ENCODE data around the gene LIN54.
"Not testable (repeated sequence)": the region's sequence is repeated elsewhere in the genome, so short reads cannot be mapped to it uniquely, and the experiment has no call there.

Gene LIN54

DNA sequence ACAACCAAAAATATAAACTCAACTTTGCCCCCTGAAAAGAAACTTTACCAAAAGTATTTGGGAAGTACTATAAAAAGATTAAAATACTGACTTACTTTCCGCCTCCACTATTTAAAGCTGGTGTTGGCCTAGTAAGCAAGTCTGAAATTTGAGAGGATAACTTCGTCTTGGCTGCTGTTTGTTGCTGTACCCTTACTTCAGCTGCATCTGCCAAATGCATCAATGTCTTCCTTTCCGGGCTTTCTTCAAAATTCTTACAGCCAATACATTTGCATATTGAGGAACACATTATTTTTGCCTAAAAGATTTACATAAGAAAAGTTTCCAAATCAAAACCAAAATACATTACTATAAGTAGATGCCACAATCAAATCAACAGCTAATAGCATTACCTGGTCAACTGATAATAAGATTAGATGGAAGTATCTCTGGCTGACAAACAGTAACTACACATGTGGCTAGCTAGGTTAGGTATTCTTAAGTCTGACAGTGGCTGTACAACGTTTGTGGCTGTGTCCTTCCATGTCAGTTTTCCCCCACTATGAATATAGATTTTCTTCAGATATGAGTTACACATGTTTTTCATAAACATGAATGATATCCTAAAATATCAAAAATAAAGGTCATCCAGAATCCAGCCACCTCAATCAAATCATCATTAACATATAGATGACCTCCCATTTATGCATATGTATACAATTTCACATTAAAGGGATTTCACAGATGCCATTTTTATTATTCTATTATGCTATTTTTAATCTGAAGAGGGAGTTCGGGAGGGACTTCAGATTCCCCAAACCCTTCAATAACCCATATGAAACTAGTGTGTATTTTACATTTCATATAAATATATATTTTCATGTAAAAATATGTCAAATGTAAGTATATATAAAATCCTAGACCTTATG, 79.5 kb downstream of the LIN54 start:
- no peak for DNase-seq

DNA sequence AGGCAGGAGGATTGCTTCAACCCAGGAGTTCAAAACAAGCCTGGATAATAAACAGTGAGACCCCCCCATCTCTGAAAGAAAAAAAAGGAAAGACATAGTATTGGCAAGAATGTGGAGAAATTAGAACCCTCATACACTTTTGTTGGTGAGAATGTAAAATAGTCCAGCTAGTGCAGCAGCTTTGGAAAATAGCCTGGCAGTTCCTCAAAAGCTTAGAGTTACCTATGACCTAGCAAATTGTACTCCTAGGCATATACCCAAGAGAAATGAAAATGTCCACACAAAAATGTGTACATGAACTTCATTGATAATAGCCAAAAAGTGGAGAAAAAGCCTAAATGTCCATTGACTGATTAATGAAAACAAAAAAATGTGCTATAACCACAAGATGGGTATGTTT, 88.8 kb downstream of the LIN54 start:
- no peak for DNase-seq

DNA sequence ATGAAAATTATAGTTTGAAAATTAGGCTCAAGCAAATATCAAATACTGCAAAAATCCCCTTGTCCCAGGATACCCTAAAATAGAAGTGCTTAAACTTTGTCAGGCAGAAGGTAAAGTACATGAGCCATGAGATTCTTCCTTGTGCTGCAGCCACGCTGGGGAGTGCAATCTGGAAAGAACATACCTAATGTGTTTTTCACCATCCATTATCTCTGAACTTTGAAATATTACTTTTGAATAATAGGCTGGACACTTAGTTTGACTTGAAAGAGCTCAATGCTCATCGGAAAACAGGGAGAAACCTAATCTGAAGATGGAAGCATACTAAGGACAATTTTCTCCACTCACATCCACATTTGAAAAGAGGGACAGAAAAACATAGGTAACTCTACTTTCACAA, 91.2 kb downstream of the LIN54 start:
- no peak for DNase-seq

DNA sequence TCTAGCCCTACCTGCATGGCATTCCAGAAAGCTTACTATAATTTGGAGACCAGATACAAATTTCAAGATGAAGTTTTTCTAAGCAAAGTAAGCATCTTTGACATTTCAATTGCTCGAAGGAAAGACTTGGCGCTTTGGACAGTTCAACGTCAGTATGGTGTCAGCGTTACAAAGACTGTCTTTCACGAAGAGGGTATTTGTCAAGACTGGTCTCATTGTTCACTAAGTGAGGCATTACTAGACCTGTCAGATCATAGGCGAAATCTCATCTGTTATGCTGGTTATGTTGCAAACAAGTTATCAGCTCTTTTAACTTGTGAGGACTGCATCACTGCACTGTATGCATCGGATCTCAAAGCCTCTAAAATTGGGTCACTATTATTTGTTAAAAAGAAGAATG, 92.5 kb downstream of the LIN54 start:
- no peak for DNase-seq

DNA sequence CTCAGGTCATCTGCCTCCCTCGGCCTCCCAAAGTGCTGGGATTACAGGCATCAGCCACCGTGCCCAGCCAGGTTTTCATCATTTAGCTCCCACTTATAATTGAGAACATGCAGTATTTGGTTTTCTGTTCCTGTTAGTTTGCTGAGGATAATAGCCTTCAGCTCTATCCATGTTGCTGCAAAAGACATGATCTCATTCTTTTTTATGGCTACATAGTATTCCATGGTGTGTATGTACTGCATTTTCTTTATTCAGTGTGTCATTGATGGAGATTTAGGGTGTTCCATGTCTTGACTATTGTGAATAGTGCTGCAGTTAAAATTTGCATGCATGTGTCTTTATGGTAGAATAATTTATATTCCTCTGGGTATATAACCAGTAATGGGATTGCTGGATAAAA, 96.7 kb downstream of the LIN54 start:
- not testable (repeated sequence) for DNase-seq

DNA sequence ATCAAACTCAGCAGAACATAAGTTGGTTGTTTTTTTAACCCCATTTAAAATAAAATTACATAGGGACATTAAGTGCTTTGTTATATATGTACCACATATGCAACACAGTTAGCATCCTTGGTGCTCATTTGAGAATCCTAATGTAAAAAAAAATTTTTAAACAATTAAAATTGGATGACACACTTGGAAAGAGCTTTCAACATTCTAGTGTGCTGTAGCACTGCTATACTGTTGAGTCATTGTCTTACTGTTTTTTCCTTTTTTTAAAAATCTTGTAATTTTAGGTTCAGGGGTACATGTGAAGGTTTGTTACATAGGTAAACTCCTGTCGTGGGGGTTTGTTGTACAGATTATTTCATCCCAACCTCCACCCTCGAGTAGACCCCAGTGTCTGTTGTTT, 97.3 kb downstream of the LIN54 start:
- DNase-seq, result no peak

DNA sequence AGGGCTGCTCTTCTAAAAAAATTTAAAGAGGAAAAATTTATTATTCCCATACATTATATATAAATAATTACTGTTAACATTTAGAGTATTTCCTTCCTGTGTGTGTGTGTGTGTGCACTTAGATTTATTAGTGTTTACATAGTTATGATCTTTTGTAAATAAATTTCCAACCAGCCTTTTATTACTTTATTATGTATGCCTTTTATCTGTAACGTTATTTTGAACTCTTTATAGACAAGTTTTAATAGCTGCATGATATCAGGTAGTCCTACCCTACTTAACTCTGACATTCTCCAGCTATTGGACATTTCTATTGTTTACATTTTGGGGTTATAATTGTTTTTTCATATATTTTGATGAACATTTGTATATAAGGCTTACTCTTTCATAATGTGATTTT, 101.3 kb downstream of the LIN54 start:
- no peak for DNase-seq

DNA sequence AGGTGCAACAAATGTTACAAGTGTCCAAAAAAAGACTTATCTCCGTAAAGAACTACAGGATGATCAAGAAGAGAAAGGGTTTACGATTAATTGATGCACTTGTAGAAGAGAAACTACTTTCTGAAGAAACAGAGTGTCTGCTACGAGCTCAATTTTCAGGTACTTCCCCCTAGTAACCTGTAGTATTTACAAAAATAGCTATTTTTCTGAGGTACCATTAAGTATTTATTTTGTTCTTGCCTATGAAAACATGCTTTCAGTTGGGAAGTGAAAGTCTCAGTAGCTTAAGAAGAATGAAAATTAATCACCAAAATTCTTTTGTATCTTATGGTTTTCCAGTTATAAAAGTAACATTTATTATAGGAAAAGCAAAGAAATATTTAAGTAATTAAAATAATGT, 104.2 kb downstream of the LIN54 start:
- DNase-seq, result no peak

DNA sequence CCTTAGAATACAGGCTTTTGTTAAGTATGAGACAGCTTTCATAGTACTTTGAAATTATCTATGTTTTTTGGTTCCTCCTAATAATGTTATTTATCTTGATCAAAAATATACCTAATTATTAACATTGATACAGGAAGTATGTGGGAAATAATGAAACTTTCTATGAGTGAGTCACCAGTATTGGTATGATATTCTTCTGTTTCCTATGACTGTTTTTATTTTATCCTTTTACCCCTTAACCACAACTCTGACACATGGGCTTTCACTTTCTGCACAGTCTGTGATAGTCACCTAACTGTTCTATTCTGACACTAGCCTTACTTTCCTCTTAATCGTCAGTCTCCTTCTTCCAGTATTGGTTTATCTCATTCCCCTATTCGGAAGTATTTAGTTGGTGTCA, 105.4 kb downstream of the LIN54 start:
- DNase-seq, result no peak

DNA sequence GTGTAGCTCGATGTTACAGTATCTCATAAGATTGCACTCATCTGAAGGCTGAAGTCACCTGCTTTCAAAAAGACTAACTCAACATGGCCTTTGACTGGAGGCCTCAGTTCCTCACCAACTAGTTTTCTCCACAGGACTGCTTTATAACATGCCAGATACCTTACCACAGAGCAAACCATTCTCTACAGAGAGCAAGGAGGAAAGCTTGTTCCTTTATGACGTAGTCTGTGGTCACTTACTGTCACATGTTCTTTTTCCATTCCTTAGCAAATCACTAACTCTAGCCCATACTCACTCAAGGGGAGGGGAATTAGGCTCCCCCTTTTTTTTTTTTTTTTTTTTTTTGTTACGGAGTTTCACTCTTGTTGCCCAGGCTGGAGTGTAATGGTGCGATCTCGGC, 106.9 kb downstream of the LIN54 start:
- DNase-seq, result no peak

DNA sequence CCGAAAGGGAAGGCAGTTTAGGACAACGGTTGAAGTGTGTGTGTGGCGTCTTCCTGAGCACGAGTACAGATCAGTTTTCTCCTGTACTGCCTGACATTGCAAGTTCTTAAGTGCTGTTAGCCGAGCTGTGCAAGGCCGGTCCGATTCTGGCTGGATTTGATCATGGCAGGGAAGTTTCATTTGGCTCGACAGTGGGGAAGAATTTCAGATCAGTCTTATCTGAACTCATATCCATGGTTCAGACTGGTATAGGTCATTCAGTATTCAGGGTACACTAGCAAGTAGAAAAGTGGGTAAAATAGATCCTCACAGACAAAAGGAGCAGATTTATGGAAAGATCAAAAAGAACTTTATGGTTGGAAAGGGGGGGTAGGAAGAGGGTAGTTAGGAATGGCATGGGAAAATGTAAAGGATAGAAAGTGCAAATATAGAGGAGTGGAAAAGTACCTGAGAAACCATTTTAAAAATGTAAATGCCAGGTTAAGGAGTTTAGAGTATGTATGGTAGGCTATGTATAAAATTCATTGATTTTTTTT, 109.4 kb downstream of the LIN54 start:
- DNase-seq, result no peak

DNA sequence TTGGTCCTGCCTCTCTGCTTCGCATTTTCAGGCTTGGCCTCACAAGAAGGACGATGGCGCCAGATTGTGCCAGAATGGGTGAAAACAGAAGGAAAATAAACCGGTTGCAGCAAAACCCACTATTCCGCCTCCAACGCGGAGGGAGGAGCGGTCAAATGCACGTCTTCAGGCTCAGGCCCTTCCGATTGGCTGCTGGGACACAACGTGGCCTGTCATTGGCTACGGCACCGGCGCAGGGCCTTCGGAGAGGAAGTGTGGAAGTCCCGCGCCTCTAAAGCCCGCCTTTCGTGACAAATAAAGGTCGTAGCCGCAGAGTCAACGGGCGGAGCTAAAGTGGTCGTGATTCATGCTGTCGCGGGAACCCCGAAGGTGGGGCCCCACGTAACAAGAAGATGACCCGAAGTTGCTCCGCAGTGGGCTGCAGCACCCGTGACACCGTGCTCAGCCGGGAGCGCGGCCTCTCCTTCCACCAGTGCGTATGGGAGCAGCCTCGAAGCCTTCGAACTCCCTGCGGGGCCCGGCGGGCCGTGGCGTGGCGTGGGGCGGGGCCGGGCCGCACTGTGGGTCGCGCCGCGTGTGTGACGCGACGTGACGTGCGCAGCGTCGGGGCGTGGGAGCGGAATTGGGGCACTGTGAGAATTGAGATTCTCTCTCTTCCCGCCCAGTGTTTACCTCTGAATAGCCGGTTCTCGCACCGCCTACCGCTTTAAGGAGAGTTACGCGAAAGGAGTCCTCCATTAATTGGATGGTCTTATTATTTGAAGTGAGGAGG, 110.0 kb downstream of the LIN54 start, which contains the start of gene THAP9:
Gene THAP9, plus strand, starts transcription at position 325 of the 772 bp plus-strand sequence. Its CDS starts 68 bp downstream, at position 393.
- DNase-seq, result peak; percentile 99

DNA sequence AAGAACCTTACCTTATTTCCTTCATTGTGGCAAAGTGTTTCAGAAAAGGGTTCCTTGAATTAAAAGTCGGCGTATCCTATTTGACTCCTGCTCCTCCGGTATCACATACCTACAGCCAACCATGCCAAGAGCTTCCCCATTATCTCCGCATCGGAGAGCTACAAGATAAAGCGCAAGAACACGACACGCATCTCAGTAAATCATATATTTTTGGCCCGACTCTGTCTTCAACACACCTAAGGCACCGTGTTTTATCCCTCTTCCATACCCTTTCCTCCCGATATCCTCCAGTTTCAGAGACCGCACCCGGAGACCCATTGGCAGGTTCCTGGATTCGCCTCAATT, 110.6 kb downstream of the LIN54 start:
- no peak for DNase-seq

DNA sequence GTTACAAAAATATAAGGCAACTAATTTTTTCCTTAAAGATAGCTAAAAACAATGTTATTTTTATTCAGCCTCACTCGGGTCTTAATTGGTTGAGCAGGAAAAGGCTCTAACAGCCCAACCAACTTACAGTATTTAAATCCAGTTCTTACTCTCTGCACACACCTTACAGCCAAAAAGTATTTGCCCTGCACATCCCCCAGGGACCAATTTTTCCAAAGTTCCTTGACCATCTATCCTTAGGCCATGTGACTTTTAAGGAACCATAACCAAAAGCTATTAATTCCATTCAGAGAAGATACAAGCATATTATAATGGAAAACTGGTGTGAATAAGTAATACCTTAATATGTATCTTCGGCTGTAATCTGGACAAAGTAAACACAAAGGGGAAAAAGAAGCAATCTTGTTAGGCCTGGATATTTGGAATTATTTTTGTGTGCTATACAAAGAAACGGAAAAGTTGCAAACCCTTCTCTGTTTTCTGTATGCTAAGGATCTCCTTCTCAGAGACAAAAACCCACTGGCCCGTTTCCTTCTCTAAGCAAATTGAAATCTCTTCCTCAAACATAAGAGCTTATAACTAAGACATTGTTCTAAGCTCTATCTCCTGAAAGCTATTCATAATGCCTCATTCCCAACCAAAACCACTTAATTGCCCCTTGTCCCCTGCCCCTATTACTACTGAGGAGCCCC, 111.1 kb downstream of the LIN54 start:
- DNase-seq, result no peak

DNA sequence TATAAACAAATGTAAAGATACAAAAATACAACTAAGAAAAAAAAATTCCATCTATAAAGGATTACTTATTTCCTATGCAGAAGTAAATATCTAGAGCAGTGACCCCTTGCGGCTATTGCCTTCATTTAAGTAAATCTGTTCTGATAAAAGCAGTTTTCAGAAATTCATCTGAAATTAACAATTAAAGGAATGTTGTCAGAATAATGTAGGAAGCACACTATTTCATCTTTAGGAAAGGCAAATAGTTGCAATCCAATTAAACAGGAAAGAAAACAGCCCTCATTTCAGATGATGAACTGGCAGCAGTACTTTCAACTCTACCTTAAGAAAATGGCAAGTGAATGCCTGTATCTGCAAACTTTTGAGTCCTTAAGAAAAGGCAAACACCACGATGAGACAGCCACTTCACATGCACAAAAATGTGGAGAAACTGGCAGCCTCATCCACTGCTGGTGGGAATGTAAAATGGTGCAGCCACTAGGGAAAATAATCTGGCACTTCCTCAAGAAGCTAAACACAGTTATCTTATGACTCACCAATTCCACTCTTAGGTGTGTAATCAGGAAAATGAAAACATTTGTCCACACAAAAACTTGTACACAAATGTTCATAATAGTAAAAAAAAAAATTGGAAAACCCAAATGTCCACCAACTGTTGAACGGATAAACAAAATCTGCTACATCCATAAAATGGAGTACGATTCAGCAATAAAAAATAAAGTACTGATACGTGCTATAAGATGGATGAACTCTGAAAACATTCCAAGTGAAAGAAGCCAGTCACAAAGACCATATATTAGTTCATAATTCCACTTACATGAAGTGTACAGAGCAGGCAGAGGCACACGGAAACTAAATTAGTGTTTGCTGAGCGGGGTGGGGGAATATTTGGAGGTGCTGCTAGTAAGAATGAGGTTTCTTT, 112.0 kb downstream of the LIN54 start:
- no peak for DNase-seq

DNA sequence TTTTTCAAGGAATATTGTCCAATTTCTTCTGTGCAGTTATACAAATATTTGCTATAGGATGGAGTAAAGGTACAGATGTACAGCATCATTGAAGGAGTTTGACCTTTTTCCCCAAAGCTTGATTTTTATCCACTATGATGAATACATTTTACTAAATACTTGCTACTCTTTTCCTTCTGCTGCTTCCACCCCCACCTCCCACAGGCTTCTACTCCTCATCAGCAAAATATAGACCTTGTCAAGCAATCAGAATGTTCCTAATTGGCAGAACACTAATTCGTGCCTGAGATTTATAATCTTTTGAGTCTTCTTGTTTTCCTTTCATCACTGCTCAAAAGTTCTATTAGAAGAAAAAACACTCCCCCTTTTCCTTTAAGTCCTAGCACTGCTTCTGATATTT, 113.9 kb downstream of the LIN54 start:
- no peak for DNase-seq

DNA sequence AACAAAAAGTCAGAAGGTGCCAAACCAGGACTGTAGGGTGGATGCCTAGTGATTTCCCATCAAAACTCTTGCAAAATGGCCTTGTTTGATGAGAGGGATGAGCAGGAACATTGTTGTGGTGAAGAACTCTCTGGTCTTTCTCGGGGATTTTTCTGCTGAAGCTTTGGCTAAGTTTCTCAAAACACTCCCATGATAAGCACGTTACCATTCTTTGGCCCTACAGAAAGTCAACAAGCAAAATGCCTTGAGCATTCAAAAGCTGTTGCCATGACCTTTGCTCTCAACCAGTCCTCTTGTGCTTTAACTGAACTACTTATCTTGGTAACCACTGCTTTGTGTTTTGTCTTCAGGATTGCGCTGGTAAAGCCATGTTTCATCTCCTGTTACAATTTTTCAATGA, 116.7 kb downstream of the LIN54 start:
- no peak for DNase-seq

DNA sequence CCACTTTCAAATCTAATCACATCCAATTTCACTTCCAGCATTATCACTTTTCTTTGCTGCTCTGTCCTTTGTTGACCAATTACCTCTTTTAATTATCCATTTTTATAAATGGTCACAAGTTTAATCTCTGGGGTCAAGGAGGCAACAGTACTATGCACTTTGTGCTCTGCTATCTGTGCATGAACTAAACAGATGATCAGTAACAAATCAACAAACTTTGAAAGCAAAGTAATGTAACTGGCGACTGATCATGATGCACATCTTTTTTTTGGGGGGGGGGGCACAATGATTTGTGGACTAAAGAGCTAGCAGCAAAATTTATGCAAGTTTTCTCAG, 118.2 kb downstream of the LIN54 start:
- DNase-seq, result no peak

DNA sequence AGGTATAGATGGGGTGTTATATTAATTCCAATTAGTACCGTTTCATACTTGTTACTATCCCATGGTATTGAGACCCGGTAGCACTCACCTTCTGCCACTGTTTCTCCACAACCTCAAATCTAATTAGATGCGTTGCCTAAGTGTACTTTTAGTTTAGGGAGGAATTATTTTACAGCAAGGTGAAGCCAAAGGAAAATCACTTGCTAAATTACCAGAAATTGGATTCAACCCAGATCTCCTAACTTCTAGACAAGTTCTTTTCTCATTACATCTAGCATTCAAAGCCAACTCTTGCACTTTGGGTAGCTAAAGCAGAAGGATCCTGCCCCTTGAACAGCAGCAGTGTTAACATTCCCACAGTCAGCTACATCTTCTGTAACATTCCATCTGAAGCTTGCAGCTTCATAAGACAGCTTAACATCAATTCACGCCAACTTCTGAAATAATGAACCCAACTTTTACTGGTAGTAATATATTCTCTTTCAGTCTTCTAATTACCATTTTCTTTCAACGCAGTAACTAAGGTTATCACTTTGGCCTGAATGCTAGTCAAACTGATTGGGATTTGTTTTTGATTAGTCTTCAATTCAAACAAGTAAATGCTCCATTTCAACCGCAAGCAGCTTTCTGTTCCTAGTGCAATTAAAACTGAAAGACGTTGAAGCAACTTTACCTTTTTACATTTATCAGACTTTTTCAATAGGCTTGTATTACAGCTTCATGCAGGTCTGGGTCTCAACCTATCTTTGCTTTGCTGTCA, 118.7 kb downstream of the LIN54 start:
- no peak for DNase-seq

DNA sequence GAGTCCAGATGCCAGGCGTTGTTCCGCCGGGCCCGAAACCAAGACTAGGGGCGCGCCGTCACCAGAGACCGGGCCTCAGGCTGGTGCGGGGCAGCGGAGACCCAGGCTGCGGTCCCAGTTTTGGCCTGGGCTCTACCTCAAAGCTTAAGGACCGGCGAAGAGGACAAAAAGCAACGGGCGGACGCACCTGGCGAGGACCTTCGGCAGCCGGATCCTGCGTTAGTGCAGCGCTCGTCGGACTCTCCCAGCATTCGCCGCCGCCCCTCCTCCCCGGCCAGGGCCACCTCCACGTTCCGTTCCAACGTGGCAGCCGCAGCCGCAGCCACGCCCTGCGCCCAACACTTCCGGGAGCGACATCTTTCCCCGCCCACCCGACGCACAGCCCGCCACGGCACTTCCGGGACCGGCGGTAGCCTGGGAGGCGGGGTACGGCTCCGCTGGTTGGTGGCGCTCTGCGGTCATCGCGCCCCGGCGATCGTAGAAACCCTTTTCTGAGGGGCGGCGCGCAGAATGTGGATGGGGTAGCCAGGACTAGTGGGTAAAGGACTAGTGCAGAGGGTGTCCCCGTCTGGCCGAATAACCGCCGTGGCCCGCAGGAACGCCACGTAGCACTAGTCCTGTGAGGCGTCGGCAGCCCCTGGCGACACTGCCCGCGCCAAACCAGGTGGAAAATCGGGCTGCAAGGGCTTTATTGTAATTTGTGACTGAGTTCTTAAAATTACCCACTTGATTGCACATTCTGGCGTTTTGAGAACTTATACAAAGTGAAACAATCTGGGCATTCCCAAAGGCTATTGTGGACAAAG, 119.5 kb downstream of the LIN54 start, which contains the start of gene SEC31A:
Gene SEC31A, minus strand, starts transcription at position 253 of the 806 bp plus-strand sequence. CDS start 9,217 bp downstream, outside the sequence.
- DNase-seq, result peak; percentile 98

DNA sequence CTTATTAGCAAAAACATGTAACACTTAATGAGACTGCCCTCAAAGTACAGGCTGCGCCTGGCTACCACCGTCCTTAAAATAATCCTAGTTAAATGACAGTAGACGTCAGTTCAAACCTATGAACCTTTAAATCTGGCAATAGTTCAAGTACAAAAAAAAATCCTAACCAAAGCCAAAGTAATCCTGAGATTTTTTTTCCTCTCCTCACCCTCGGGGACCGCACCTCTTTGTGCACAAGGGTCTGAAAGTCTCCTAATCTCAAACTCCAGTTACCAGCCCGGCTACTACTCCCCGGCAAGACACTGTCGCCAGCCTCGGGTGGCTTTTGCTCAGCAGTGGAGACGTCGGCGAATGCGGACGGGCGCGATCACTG, 120.1 kb downstream of the LIN54 start:
- DNase-seq, result no peak

Measured in right hindlimb (tissue), 1 donor.